CD8-positive, alpha-beta memory T cell (primary cell): ENCODE results near the gene YIPF7. TPM values are rescaled to one million over a fixed set of nuclear protein-coding genes. Genes with fewer than 3 reads are reported as not detected.

Source experiments
- CTCF ChIA-PET: fragments of 350-600 bp; sonication (Branson Sonifier 250); formaldehyde crosslinking; loops from one replicate; lab custom pipeline; 2021; ENCODE audit warnings: antibody characterized with exemption; lab: Charles Lee
- POLR2A ChIA-PET: fragments of 350-600 bp; sonication (Branson Sonifier 250); formaldehyde crosslinking; loops from one replicate; lab custom pipeline; 2021; ENCODE audit warnings: antibody characterized with exemption; lab: Charles Lee
- DNase-seq, 5 donors: peaks; one replicate each; pipeline versions ENCODE4 v3.0.0 to v3.0.0-alpha.2; 2020 to 2022; ENCODE audit warnings: mixed read lengths in 1 of 5
- H3K27ac ChIP-seq: one replicate; pipeline ENCODE4 v1.7.0; 2013; ENCODE audit warnings: low read depth, mild to moderate bottlenecking, low read length, moderate library complexity
- H3K27me3 ChIP-seq: 2 replicates; pipeline ENCODE4 v1.7.0; 2013; ENCODE audit warnings: low read length, mild to moderate bottlenecking; ENCODE audit not compliant: insufficient read depth, poor library complexity, severe bottlenecking
- H3K36me3 ChIP-seq: 2 replicates; pipeline ENCODE4 v1.7.0; 2013; ENCODE audit warnings: mild to moderate bottlenecking, low read length, moderate library complexity; ENCODE audit not compliant: insufficient read depth
- H3K4me1 ChIP-seq: 2 replicates; pipeline ENCODE4 v1.7.0; 2013; ENCODE audit warnings: mild to moderate bottlenecking, low read length, moderate library complexity; ENCODE audit not compliant: insufficient read depth
- H3K4me3 ChIP-seq: 2 replicates; pipeline ENCODE4 v1.7.0; 2013; ENCODE audit warnings: mild to moderate bottlenecking, low read length
- H3K9me3 ChIP-seq: 2 replicates; pipeline ENCODE4 v1.7.0; 2013; ENCODE audit warnings: mild to moderate bottlenecking, low read length
- H3K27ac Mint-ChIP-seq, 8 donors: one replicate each; pipeline ENCODE4 v1.8.0; 2020 to 2021; ENCODE audit warnings: mixed read lengths in 8 of 8, mild to moderate bottlenecking in 6 of 8, inconsistent platforms in 3 of 8, moderate library complexity in 3 of 8
- H3K27me3 Mint-ChIP-seq, 2 donors: one replicate each; pipeline ENCODE4 v1.8.0; 2020 to 2021; ENCODE audit warnings: mixed read lengths in 2 of 2, mild to moderate bottlenecking in 1 of 2, moderate library complexity in 1 of 2
- H3K36me3 Mint-ChIP-seq, 3 donors: one replicate each; pipeline ENCODE4 v1.8.0; 2020 to 2021; ENCODE audit warnings: mixed read lengths in 3 of 3, inconsistent platforms in 1 of 3, mild to moderate bottlenecking in 1 of 3
- H3K4me1 Mint-ChIP-seq, 3 donors: one replicate each; pipeline ENCODE4 v1.8.0; 2020 to 2021; ENCODE audit warnings: mixed read lengths in 3 of 3, inconsistent platforms in 1 of 3, mild to moderate bottlenecking in 1 of 3
- H3K4me3 Mint-ChIP-seq, 7 donors: one replicate each; pipeline ENCODE4 v1.8.0; 2020 to 2021; ENCODE audit warnings: mixed read lengths in 7 of 7, mild to moderate bottlenecking in 6 of 7, moderate library complexity in 4 of 7, inconsistent platforms in 2 of 7
- H3K9me3 Mint-ChIP-seq, 5 donors: one replicate each; pipeline ENCODE4 v1.8.0; 2020 to 2022; ENCODE audit warnings: mixed read lengths in 5 of 5, mild to moderate bottlenecking in 3 of 5, moderate library complexity in 2 of 5, inconsistent platforms in 1 of 5
- polyA plus RNA-seq: library from polyadenylated mRNA; unstranded; fragments of 300-500 nt; fragmentation: Illumina TruSeq; gene quantifications from one replicate; pipeline ENCODE4 v1.2.3, GENCODE V29; 2021
- total RNA-seq, 2 experiments: library from RNA; stranded (reverse); gene quantifications; one replicate each; pipeline ENCODE4 v1.2.3, GENCODE V29; 2021

The YIPF7 gene
- total and polyA plus RNA-seq, 3 experiments from 2014 or later, result not detected

DNA sequence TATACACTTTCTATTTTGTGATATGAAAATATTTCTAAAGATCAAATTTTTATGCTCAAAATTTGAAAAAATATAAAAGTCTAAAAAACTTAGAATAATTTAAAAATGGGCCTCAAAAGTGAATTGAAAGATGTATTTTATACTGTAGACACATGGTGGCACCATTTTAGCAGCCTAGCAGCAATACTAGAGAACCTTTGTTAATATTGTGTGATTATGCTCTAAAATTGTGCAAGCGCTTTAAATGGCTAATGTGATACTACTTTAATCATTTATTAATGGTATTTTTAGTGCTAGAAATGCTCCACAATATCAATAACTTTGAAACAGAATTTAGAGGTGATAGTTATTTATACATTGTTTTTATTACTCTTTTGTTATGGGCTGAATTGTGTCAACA lies 23.0 kb upstream of the YIPF7 start:
- Histone ChIP-seq H3K4me1 (peaks cover 14% of the 10 kb centered on the region), H3K27me3 (no peaks in the 10 kb centered on the region), H3K9me3 (no peaks in the 10 kb centered on the region), H3K36me3 (no peaks in the 10 kb centered on the region), H3K4me3 (no peak overlapping the region), H3K27ac (no peak overlapping the region)
- Mint-ChIP-seq H3K9me3 (no peaks in the 10 kb centered on the region), H3K27me3 (peaks cover 7 to 18% of the 10 kb centered on the region in 2 donors), H3K4me3 (no peak overlapping the region), H3K27ac (no peak overlapping the region), H3K4me1 (peaks cover 18 to 24% (median 22%) of the 10 kb centered on the region in 3 donors), H3K36me3 (peaks cover 0 to 12% (median 0%) of the 10 kb centered on the region in 3 donors)
- no peak for DNase-seq
- ChIA-PET CTCF (no interaction called here), POLR2A (no interaction called here)

DNA sequence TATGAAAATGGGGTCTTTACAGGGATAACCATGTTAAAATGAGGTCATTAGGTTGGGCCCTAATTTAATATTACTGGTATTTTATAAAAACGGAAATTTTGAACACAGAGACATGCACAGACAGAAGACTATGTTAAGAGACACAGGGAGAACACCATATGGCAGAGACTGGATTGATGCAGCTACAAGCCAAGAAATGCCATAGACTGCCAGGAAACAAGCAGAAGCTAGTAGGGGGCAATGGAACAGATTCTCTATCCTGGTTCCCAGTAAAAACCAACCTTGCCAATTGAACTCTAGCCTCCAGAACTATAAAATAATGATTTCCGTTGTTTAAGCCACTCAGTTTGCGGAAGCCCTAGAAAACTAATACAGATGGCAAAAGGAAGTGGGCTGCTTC lies 20.2 kb upstream of the YIPF7 start:
- H3K4me1 Mint-ChIP-seq, result peaks cover under 1 to 2% (median 1%) of the 10 kb centered on the region in 3 donors

DNA sequence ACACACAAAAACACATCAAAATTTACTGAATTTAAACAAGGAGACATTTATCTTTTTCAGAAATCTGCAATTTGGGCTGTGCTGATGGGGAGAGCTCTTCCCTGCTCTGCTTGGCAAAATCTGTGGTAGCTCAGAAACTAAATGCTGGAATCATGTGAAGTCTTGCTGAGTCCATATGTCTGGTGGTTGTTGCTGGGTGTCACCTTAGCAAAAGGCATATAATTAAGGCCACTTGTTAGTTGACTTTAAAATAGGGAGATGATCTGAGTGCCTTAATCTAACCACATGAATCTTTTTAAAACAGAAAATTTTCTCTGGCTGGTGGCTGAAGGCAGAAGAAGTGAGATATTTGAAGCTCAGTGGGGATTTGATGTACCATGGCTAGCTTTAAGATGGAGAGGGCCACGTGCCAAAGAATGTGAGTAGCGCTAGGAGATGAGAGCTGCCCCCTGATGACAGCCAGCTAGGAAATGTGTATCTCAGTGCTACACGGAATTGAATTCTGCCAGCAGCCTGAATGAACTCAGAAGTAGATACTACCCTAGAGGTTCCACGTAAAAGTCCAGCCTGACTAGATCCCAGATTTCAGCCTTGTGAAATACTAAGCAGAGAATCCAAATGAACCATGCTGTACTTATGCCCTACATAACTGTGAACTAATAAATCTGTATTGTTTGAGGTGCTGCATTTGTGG lies 19.2 kb upstream of the YIPF7 start:
- no peaks in the 10 kb centered on the region for H3K9me3 Mint-ChIP-seq
- no peaks in the 10 kb centered on the region for H3K9me3 ChIP-seq
- no peak overlapping the region for H3K4me3 Mint-ChIP-seq
- CTCF ChIA-PET, result no interaction called here
- no peak overlapping the region for H3K27ac Mint-ChIP-seq
- H3K27ac ChIP-seq, result no peak overlapping the region
- H3K27me3 ChIP-seq, result no peaks in the 10 kb centered on the region
- POLR2A ChIA-PET, result no interaction called here
- no peaks in the 10 kb centered on the region for H3K4me1 ChIP-seq
- H3K36me3 ChIP-seq, result no peaks in the 10 kb centered on the region
- H3K4me3 ChIP-seq, result no peak overlapping the region
- H3K4me1 Mint-ChIP-seq, result no peaks in the 10 kb centered on the region
- H3K27me3 Mint-ChIP-seq, result peaks cover 7 to 33% of the 10 kb centered on the region in 2 donors
- no peak for DNase-seq
- H3K36me3 Mint-ChIP-seq, result no peaks in the 10 kb centered on the region

More for the DNA sequence above, 20.2 kb upstream of the YIPF7 start:
- Histone ChIP-seq H3K27ac (no peak overlapping the region), H3K4me3 (no peak overlapping the region), H3K36me3 (no peaks in the 10 kb centered on the region), H3K27me3 (no peaks in the 10 kb centered on the region), H3K4me1 (no peaks in the 10 kb centered on the region), H3K9me3 (no peaks in the 10 kb centered on the region)
- no peak for DNase-seq
- Mint-ChIP-seq H3K4me3 (no peak overlapping the region), H3K9me3 (no peaks in the 10 kb centered on the region), H3K27ac (no peak overlapping the region), H3K36me3 (no peaks in the 10 kb centered on the region), H3K27me3 (peaks cover 7 to 33% of the 10 kb centered on the region in 2 donors)
- ChIA-PET POLR2A (no interaction called here), CTCF (no interaction called here)

DNA sequence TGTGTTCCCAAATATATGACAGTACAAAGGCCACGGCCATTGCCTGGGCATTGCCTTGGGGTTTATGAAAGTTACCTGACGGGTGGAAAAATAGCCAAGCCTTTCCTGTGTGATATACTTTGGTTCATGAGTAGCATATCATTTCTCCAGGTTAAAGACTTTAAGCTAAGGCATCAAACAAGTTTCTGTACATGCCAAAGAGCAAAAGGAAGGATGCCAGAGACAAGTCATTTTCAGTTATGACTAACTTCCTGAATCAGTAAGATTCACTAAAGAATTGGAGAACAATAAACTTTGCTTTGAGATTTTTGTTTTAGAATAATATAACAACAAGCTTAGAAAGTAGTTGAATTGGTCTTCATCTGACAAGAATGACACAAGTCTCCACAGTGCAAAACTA lies 17.1 kb upstream of the YIPF7 start:
- no peaks in the 10 kb centered on the region for H3K9me3 ChIP-seq
- ChIA-PET CTCF (interaction anchor here (1.1 kb wide), 1 partner anchor 11 kb away, joined by 3 read pairs; no protein-coding TSS in a partner anchor), POLR2A (no interaction called here)
- DNase-seq, result no peak
- no peaks in the 10 kb centered on the region for H3K36me3 Mint-ChIP-seq
- H3K4me3 Mint-ChIP-seq, result no peak overlapping the region
- no peaks in the 10 kb centered on the region for H3K27me3 ChIP-seq
- no peaks in the 10 kb centered on the region for H3K4me1 Mint-ChIP-seq
- no peak overlapping the region for H3K27ac ChIP-seq
- no peak overlapping the region for H3K4me3 ChIP-seq
- H3K27me3 Mint-ChIP-seq, result peaks cover 7 to 33% of the 10 kb centered on the region in 2 donors
- no peaks in the 10 kb centered on the region for H3K9me3 Mint-ChIP-seq
- no peaks in the 10 kb centered on the region for H3K36me3 ChIP-seq
- no peaks in the 10 kb centered on the region for H3K4me1 ChIP-seq
- no peak overlapping the region for H3K27ac Mint-ChIP-seq

DNA sequence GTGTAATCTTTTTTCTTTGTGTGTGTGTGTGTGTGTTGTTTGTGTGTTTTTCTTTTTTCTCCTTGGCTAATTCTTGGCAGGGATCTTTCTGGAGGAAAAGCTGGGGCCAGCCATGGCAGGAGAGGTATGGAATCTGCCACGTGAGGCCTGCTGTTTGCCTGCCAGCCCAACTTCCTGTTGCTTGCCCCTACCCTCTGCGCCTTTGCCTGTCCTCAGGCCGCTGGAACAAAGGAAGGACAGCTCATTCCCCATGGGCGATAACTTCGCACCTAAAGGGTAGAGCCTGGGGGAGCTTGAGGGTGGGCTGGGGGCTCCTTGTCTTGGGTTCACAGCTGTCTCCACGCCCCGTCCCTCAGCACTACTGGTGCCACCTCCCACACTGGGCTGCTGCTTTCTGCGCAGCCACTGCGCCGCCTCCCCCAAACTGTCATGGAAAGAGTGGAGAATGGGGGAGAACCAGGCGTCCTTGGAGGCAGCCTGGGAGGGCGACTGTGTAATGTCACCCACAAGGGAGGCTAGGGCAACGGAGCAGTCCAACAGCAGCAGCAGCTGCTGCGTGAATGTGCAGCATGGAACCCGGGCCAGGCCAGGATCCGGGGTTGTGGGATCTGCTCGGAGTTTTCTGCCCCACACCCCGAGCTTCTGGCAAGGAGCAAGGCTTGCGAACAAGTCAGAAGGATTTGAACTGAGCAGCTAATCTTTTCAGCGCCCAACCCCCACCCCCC lies 12.3 kb upstream of the YIPF7 start:
- H3K27ac ChIP-seq, result no peak overlapping the region
- no peaks in the 10 kb centered on the region for H3K9me3 ChIP-seq
- H3K4me1 ChIP-seq, result no peaks in the 10 kb centered on the region
- H3K27me3 ChIP-seq, result no peaks in the 10 kb centered on the region
- Mint-ChIP-seq H3K27me3 (peaks cover 5 to 21% of the 10 kb centered on the region in 2 donors), H3K9me3 (no peaks in the 10 kb centered on the region), H3K27ac (no peak overlapping the region), H3K4me1 (no peaks in the 10 kb centered on the region), H3K36me3 (no peaks in the 10 kb centered on the region), H3K4me3 (no peak overlapping the region)
- no peak overlapping the region for H3K4me3 ChIP-seq
- ChIA-PET CTCF (no interaction called here), POLR2A (no interaction called here)
- DNase-seq, result no peak
- H3K36me3 ChIP-seq, result no peaks in the 10 kb centered on the region

DNA sequence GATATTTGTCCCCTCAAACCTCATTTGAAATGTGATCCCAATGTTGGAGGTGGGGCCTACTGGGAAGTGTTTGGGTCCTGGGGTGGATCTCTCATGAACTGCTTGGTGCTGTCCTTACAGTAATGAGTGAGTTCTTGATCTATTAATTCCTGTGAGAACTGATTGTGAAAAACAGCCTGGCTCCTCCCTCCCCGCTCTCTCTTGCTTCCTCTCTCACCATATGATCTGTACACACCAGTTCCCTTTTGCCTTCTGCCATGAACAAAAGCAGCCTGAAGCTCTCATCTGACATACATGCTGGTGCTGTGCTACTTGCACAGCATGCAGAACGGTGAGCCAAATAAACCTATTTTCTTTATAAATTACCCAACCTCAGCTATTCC lies 11.2 kb upstream of the YIPF7 start:
- Mint-ChIP-seq H3K4me3 (no peak overlapping the region), H3K27me3 (peaks cover 4 to 23% of the 10 kb centered on the region in 2 donors), H3K4me1 (no peaks in the 10 kb centered on the region), H3K36me3 (no peaks in the 10 kb centered on the region), H3K9me3 (no peaks in the 10 kb centered on the region), H3K27ac (no peak overlapping the region)
- ChIA-PET CTCF (no interaction called here), POLR2A (no interaction called here)
- Histone ChIP-seq H3K27ac (no peak overlapping the region), H3K27me3 (no peaks in the 10 kb centered on the region), H3K4me1 (no peaks in the 10 kb centered on the region), H3K9me3 (no peaks in the 10 kb centered on the region), H3K4me3 (no peak overlapping the region), H3K36me3 (no peaks in the 10 kb centered on the region)
- no peak for DNase-seq

DNA sequence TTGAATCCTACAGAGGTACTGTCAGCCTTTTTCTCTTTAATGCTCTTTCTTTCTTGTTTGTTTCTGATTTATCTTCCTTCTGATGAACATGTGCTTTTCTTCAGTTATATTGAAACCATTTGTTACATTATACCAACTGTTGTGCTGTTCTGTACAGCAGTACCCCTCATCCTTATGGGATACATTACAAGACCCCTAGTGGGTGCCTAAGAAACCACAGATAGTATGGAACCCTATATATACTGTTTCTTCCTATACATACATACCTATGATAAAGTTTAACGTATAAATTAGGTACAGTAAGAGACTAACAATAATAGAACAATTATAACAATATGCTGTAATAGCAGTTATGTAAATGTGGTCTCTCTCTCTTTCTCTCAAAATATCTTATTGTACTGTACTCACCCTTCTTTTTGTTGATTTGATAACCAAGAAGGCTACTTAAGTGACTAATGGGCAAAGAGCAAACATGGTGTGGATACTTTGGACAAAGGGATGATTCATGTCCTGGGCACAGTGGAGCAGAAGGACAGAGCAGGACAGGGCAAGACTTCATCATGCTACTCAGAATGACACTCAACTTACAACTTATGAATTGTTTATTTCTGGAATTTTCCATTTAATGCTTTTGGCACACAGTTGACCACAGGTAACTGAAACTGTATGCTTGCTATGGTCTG lies 10.7 kb upstream of the YIPF7 start:
- H3K9me3 Mint-ChIP-seq, result no peaks in the 10 kb centered on the region
- no peaks in the 10 kb centered on the region for H3K4me1 ChIP-seq

DNA sequence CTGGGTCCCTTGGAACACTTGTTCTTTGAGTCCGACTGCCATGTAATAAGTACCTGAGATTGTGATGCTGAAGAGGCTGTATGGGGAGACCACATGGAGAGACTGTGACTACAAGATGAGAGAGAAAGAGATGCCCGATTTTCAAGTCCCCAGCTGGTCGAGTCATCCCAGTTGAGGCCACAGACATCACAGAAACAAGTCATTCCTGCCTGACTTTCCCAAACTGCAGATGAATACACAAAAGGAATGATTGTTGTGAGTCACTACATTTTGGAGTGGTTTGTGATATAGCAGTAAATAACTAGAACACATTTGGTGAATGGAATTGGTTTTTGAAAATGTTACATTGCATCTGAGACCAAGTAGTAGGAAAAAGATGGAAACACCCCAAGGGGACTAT lies 9.0 kb upstream of the YIPF7 start:
- Histone ChIP-seq H3K9me3 (no peaks in the 10 kb centered on the region), H3K36me3 (no peaks in the 10 kb centered on the region), H3K27me3 (no peaks in the 10 kb centered on the region), H3K4me3 (no peak overlapping the region), H3K4me1 (no peaks in the 10 kb centered on the region), H3K27ac (no peak overlapping the region)
- no peaks in the 10 kb centered on the region for H3K4me1 Mint-ChIP-seq
- CTCF ChIA-PET, result no interaction called here
- no peaks in the 10 kb centered on the region for H3K36me3 Mint-ChIP-seq
- no peak overlapping the region for H3K27ac Mint-ChIP-seq
- no peak for DNase-seq
- H3K27me3 Mint-ChIP-seq, result peaks cover 7 to 25% of the 10 kb centered on the region in 2 donors
- POLR2A ChIA-PET, result no interaction called here
- H3K4me3 Mint-ChIP-seq, result no peak overlapping the region
- no peaks in the 10 kb centered on the region for H3K9me3 Mint-ChIP-seq

More for the DNA sequence above, 10.7 kb upstream of the YIPF7 start:
- Mint-ChIP-seq H3K27me3 (peaks cover 4 to 23% of the 10 kb centered on the region in 2 donors), H3K4me1 (no peaks in the 10 kb centered on the region), H3K27ac (no peak overlapping the region), H3K36me3 (no peaks in the 10 kb centered on the region), H3K4me3 (no peak overlapping the region)
- Histone ChIP-seq H3K27me3 (no peaks in the 10 kb centered on the region), H3K36me3 (no peaks in the 10 kb centered on the region), H3K27ac (no peak overlapping the region), H3K4me3 (no peak overlapping the region), H3K9me3 (no peaks in the 10 kb centered on the region)
- ChIA-PET POLR2A (no interaction called here), CTCF (no interaction called here)
- DNase-seq, result no peak
